Lung (tissue), 12 donors: Measurements from ENCODE around the gene NAV2. TPM values are rescaled to one million over a fixed set of nuclear protein-coding genes. Genes with fewer than 3 reads are reported as not detected.

ENCODE experiments used
- ATAC-seq: fragments of 200-7000 bp; cut with Tn5 transposase; one replicate; pipeline ENCODE4 v1.9.1; 2020; ENCODE audit warnings: moderate number of reproducible peaks; ENCODE audit not compliant: insufficient read depth, low FRiP score
- DNase-seq, 3 donors: peaks; one replicate each; pipeline ENCODE4 v3.0.0-alpha.2; 2013 to 2017
- H3K27ac ChIP-seq, 2 donors: one replicate each; pipeline ENCODE4 v1.5.1; 2013; ENCODE audit warnings: mild to moderate bottlenecking in 2 of 2, moderate library complexity in 2 of 2, control low read depth in 1 of 2, inconsistent platforms in 1 of 2, low read depth in 1 of 2, low read length in 1 of 2
- H3K27me3 ChIP-seq, 3 donors: one replicate each; pipeline ENCODE4 v1.5.1; 2013; ENCODE audit warnings: low read length in 2 of 3; ENCODE audit not compliant: control insufficient read depth in 3 of 3, insufficient read depth in 3 of 3
- H3K36me3 ChIP-seq, 4 donors: one replicate each; pipeline ENCODE4 v1.5.1; 2013; ENCODE audit warnings: low read length in 4 of 4, mild to moderate bottlenecking in 1 of 4, moderate library complexity in 1 of 4; ENCODE audit not compliant: control insufficient read depth in 4 of 4, insufficient read depth in 4 of 4
- H3K4me1 ChIP-seq, 5 donors: one replicate each; pipeline ENCODE4 v1.5.1; 2013; ENCODE audit warnings: low read length in 5 of 5, mild to moderate bottlenecking in 2 of 5, moderate library complexity in 1 of 5; ENCODE audit not compliant: control insufficient read depth in 5 of 5, insufficient read depth in 5 of 5
- H3K4me3 ChIP-seq: one replicate; pipeline ENCODE4 v1.5.1; 2013; ENCODE audit warnings: mild to moderate bottlenecking, control low read depth, moderate library complexity
- H3K9ac ChIP-seq, 2 donors: one replicate each; pipeline ENCODE4 v1.5.1; 2013; ENCODE audit warnings: low read length in 2 of 2, control low read depth in 1 of 2; ENCODE audit not compliant: insufficient read depth in 1 of 2
- H3K9me3 ChIP-seq, 4 donors: one replicate each; pipeline ENCODE4 v1.5.1; 2013; ENCODE audit warnings: low read length in 3 of 4, mild to moderate bottlenecking in 1 of 4, moderate library complexity in 1 of 4; ENCODE audit not compliant: control insufficient read depth in 4 of 4, insufficient read depth in 3 of 4
- WGBS, 2 donors: extraction: QIAGEN DNeasy Blood & Tissue Kit; methylation state at CpG; one replicate each; pipeline ENCODE4 v1.1.7; 2013; 5-methylcytosine and 5-hydroxymethylcytosine counted together
- polyA plus RNA-seq, 2 donors: library from polyadenylated mRNA; stranded (reverse); fragments of 200-250 nt; gene quantifications; one replicate each; pipeline ENCODE4 v1.2.1, GENCODE V29; 2013
- total RNA-seq, 2 donors: library from RNA; depleted of rRNA in 1 of 2; stranded (reverse); fragments of >200 nt in 1 of 2; gene quantifications; one replicate each; pipeline ENCODE4 v1.2.1, GENCODE V29; 2014 to 2021
- TF ChIP-seq, protein P1 (sequence below): IDR thresholded peaks from 2 replicates; pipeline ENCODE4 v1.5.1; 2012; ENCODE audit warnings: mild to moderate bottlenecking; ENCODE audit errors: control extremely low read depth, extremely low read depth
- donor health status: control.
- donor health status: control.
- donor health status: Bipolar disorder and iron deficiency.
- donor health status: healthy.
- donor health status: DM: yes; HTN: yes; CAD: no.

The NAV2 gene
- total and polyA plus RNA-seq, 4 donors, result 6.8 to 47.9 (median 20.2) TPM

DNA sequence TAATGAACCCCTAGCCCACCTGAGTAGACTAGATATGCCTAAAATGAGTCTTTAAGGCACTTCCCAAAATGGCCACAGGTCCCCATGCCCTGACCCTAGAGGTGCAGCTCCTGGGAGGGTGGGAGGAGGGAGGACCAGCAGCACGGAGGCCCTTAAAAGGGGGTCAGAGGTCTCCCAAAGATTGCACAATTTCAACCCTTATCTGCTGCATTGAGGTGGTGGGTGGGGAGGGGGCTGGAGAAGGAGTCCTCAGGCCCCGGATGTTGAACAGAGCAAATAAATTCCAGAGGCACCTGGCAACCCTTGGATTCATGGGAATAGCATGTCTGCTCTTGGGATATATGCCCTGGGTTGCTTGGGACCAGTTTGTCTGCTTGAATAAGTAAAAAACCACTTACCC lies 57.6 kb downstream of the NAV2 start:
- ATAC-seq, result no peak

DNA sequence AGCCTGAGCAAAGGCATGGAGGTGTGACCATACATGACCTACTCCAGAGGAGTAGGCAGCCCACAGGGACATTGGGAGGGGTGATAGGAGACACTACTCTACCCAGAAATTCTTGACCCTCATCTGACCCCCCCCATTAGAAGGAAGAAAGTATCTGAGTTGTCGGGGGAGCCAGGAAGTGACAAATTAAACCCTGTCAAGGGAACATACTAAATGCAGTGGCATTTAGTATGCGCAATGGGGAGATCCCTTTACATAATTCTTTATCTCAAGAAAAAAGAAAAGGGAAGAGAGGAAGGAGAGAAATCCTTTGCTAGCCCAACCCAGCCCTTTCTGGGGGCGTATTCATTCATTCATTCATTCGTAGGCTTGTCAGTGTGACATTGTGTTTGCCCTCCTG lies 58.8 kb downstream of the NAV2 start:
- DNase-seq, result no peak
- 71 to 84% methylated on average over 4 of the region's 4 CpGs for whole genome bisulfite sequencing, 2 donors

More for the DNA sequence above, 57.6 kb downstream of the NAV2 start:
- Histone ChIP-seq H3K9ac (no peak overlapping the region), H3K9me3 (no peaks in the 10 kb centered on the region), H3K36me3 (no peaks in the 10 kb centered on the region), H3K27me3 (no peaks in the 10 kb centered on the region), H3K27ac (no peak overlapping the region), H3K4me1 (peaks cover 0 to 22% (median 5%) of the 10 kb centered on the region in 5 donors), H3K4me3 (no peak overlapping the region)
- peak in 2 of 3 donors; percentile 28 to 43 for DNase-seq
- WGBS, 2 donors, result 43 to 64% methylated on average over 2 of the region's 2 CpGs
- TF ChIP-seq, protein P1, sequence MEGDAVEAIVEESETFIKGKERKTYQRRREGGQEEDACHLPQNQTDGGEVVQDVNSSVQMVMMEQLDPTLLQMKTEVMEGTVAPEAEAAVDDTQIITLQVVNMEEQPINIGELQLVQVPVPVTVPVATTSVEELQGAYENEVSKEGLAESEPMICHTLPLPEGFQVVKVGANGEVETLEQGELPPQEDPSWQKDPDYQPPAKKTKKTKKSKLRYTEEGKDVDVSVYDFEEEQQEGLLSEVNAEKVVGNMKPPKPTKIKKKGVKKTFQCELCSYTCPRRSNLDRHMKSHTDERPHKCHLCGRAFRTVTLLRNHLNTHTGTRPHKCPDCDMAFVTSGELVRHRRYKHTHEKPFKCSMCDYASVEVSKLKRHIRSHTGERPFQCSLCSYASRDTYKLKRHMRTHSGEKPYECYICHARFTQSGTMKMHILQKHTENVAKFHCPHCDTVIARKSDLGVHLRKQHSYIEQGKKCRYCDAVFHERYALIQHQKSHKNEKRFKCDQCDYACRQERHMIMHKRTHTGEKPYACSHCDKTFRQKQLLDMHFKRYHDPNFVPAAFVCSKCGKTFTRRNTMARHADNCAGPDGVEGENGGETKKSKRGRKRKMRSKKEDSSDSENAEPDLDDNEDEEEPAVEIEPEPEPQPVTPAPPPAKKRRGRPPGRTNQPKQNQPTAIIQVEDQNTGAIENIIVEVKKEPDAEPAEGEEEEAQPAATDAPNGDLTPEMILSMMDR, result no peak

GRCh38 chr11:19772480-19772879 lies 59.8 kb downstream of the NAV2 start:
- ATAC-seq, result no peak
- Histone ChIP-seq H3K9me3 (peaks cover 0 to 3% (median 0%) of the 10 kb centered on the region in 4 donors), H3K27ac (no peak overlapping the region), H3K27me3 (peaks cover 0 to 8% (median under 1%) of the 10 kb centered on the region in 3 donors), H3K4me3 (no peak overlapping the region), H3K36me3 (no peaks in the 10 kb centered on the region), H3K4me1 (peaks cover under 1 to 25% (median 8%) of the 10 kb centered on the region in 5 donors), H3K9ac (no peak overlapping the region)
- WGBS, 2 donors, result 72 to 83% methylated on average over 4 of the region's 4 CpGs
- TF ChIP-seq, protein P1, result no peak
- no peak for DNase-seq

More for the DNA sequence above, 58.8 kb downstream of the NAV2 start:
- peaks cover 0 to 27% (median 6%) of the 10 kb centered on the region in 5 donors for H3K4me1 ChIP-seq
- H3K36me3 ChIP-seq, result no peaks in the 10 kb centered on the region
- no peak overlapping the region for H3K4me3 ChIP-seq
- TF ChIP-seq, protein P1, result no peak
- no peak overlapping the region for H3K27ac ChIP-seq
- no peak overlapping the region for H3K9ac ChIP-seq
- peaks cover 0 to 3% (median 0%) of the 10 kb centered on the region in 4 donors for H3K9me3 ChIP-seq
- H3K27me3 ChIP-seq, result peaks cover 0 to 5% (median 0%) of the 10 kb centered on the region in 3 donors
- ATAC-seq, result no peak

GRCh38 chr11:19774329-19774728 lies 61.7 kb downstream of the NAV2 start:
- no peak overlapping the region for H3K4me3 ChIP-seq
- no peak overlapping the region for H3K9ac ChIP-seq
- TF ChIP-seq, protein P1, result no peak
- H3K27me3 ChIP-seq, result peaks cover 0 to 13% (median 9%) of the 10 kb centered on the region in 3 donors
- DNase-seq (no peak), ATAC-seq (no peak)
- peaks cover 0 to 3% (median 0%) of the 10 kb centered on the region in 4 donors for H3K9me3 ChIP-seq
- H3K36me3 ChIP-seq, result no peaks in the 10 kb centered on the region
- peaks cover 0 to 16% (median 7%) of the 10 kb centered on the region in 5 donors for H3K4me1 ChIP-seq
- WGBS, 2 donors, result 96 to 99% methylated on average over 3 of the region's 3 CpGs
- H3K27ac ChIP-seq, result no peak overlapping the region
